Measurements from ENCODE around the gene JAKMIP3.

GRCh38 chr10:132047575-132048293, 18.0 kb upstream of the JAKMIP3 start:
- TF ChIP-seq TAF1 (IDR thresholded peaks at IDR 0.05; ENCODE audit: borderline replicate concordance, insufficient read depth, low read length) = no peak
- TF ChIP-seq POLR2AphosphoS5 (IDR thresholded peaks at IDR 0.05; ENCODE audit: low read depth, low read length) = no peak
